Posterior vena cava (tissue), 2 donors: Measurements from ENCODE around the gene TMA16. TPM values are rescaled to one million over a fixed set of nuclear protein-coding genes. Genes with fewer than 3 reads are reported as not detected.
"Not testable (repeated sequence)": the region's sequence is repeated elsewhere in the genome, so short reads cannot be mapped to it uniquely, and the experiment has no call there.

ENCODE experiments used
- DNase-seq: peaks from one replicate; pipeline ENCODE4 v3.0.0-alpha.2; 2020; ENCODE audit warnings: low spot score
- intact Hi-C, 2 donors: fragments of 100-400 bp; cut with DNase I; formaldehyde crosslinking; loops; one replicate each; pipeline versions ENCODE4 v1.14.1 to v1.14.2; 2022 to 2023
- long read RNA-seq, 2 donors: library from polyadenylated mRNA; unstranded; transcript quantifications; one replicate each; pipeline ENCODE4 v2.0.0, GENCODE V29; 2020 to 2021
- total RNA-seq, 2 donors: library from RNA; stranded (reverse); fragmentation: NEBNext Ultra II Directional; extraction: Animal tissue kit (Norgen Biotek cat#: 25700); gene quantifications; one replicate each; pipeline ENCODE4 v1.2.1, GENCODE V29; 2021
- donor health status: DM: yes; HTN: yes; CAD: no.
- donor health status: DM: yes; HTN: yes; CAD: no.

The TMA16 gene
- total RNA-seq, result 10 to 100 TPM; 30.2 to 31.4 TPM
- long read RNA-seq, donor 1, transcript TMA16-201 (7 exons, 1,978 nt), result major isoform, 6 of 12 reads
- long read RNA-seq, donor 1, partial matches to known transcripts, result 2 of 12 reads
- long read RNA-seq, donor 1, other reads (novel, unspliced or antisense), result 3 of 12 reads
- long read RNA-seq, donor 2, transcript TMA16-201 (7 exons, 1,978 nt), result major isoform, 9 of 12 reads
- long read RNA-seq, donor 2, partial matches to known transcripts, result 2 of 12 reads
- long read RNA-seq, donor 2, other reads (novel, unspliced or antisense), result 1 of 12 reads

DNA sequence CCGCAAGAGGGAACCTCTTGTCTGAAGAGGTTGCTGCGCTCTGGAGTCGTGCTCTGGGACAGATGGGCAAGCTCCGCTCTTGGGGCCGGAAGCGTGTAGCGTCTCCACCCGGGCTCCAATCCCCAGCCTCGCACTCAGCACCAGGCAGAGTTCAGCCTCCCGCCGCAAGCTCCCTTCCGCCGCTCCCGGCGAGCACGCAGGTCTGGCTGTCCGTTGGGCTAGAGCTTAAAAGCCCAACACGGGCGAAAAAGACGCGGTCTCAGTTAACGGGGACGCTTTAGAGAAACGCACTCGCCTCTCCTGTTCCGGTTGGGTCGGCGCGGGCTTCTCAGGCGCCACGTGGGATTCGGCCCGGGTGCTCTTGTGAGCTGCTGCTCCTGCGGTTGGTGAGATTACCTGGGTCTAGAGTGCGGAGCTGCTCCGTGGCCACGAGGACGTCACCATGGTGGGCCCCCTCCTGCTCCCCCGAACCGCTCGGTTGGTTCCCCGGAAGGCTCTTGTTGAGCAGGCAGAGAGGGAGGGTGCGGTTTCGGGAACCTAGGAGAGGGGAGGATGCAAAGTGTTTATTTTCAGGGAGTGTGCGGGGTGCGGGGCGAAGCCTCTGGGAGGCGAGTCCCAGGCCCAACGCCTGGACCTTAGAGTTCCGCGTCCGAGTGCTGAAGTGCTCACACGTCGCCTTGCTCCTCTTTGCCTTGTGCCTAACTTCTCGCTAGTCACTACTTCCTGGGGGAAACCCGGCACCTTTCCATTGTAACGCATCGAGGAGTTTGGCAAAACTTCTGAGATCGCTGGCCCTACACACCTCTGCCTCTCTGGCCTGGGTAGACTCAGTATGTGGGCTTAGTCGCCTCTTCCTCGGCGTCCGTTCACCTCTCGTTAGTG lies at the start of gene TMA16:
Gene TMA16, plus strand, starts transcription at position 331 of the 882 bp plus-strand sequence. Its CDS starts 112 bp downstream, at position 443.
- DNase-seq, result peak; percentile 96
- intact Hi-C loops, result loop anchor here (2.0 to 10.0 kb wide), 3 partner anchors 48 to 1880 kb away; partner anchors contain the start of genes CPE (in 1 of the 2) and NPY1R (in 1 of the 2)

DNA sequence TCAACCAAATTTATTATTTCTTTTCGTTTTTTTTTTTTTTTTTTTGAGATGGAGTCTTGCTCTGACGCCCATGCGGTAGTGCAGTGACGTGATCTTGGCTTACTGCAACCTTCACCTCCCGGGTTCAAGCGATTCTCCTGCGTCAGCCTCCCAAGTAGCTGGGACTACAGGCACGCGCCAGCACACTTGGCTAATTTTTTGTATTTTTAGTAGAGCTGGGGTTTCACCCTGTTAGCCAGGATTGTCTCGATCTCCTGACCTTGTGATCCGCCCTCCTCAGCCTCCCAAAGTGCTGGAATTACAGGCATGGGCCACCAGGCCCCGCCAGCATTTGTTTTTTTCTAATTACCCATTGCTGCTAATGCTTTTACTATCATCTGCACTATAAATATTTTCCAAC lies 47.5 kb upstream of the TMA16 start:
- DNase-seq, result peak; percentile 85
- intact Hi-C loops, result not testable (repeated sequence)

DNA sequence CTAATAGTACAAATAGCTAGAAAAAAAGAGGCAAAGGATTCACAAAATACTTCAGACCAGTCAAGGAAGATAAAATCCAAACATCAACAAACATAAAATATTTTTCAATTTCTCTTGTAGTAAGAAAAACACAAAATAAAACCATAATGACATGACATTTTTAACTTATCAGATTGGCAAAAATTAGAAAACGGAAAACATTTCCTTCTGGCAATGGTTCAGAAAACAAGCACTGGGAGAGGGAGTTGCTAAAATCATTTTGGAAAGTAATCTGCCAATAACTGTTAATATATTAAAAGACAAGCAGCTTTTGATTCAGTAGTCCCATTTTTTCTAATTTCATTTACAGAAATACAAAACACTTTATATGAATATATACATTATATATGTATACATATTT lies 47.0 kb upstream of the TMA16 start:
- intact Hi-C loops, result no loop called here

DNA sequence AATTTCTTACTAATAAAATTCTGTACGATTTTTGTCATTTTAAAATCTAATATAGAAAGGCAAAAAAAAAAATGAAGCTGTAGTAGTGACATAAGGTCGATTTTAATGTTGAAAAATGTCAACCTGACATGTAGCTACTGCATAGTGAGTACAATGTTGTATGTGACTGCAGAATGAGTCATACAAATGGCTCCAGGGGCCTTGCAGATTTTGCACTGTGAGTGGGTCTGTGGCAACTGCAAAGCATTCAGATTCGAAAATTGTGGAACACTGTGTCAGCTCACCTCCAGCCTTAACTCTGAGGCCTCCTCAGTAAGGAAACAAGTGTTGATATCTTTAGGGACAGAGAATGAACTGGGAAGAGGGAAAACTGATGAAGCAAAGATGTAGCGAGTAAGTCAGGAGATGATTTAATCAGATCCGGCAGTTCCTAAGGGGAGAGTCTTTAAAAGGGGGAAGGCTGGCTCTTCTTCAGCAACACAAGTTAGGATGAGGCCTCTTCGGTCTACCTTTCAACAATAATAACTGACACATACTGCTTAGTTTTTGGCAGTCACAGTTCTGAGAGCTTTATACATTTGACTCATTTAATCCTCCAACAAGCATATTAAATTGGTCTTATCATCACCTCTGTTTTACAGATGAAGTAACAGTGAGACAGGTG lies 45.8 kb upstream of the TMA16 start:
- no peak for DNase-seq
- intact Hi-C loops, result no loop called here

More for the DNA sequence above, 47.0 kb upstream of the TMA16 start:
- DNase-seq, result no peak

DNA sequence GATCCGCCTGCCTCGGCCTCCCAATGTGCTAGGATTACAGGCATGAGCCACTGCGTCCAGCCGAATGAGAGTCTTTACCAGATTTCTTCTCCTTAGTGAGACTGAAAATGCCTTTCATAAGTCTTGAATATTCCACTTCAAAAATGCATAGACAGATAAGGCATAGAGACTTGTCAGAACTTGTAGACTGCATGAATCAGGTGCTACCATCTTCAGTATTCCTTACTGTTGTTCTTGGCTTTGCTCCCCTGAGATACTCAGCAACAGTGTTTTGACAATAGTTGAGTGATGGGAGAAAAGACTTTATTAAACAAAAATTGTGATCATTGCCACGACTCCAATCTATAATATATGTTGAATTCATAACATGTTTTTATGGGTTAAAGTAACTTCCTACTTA lies 31.9 kb upstream of the TMA16 start:
- DNase-seq, result no peak
- intact Hi-C loops, result no loop called here

DNA sequence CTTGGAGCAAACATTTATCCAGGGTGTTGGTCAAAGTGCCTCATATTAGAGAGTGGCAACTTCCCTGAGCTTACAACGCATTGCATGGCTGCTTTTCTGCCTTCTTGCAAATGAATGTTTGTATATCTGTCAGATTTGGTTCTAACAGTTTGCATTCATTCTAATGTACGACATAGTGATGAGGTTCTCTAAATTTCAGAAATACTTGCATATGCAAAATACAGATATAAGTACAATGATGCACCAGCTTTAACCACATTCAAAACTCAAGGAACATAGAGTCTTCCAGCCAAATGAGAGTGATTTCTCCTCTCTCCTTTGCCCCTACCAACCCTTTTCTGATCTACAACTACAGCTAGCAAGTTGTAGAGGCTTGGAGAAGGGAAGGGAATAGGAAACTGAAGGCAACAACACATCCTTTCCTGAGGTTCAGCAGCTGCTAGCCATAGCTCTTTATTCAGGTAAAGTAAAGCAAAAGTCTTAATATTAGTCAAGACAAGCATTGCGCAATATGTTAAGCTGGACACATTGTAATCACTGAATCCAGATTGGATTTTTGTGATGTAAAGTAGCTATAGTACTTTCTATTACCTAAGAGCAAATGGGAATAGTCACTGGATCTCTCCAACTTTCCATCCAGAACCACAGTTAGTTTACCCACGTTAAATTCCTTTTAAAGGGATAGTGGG lies 27.3 kb upstream of the TMA16 start:
- DNase-seq, result no peak

DNA sequence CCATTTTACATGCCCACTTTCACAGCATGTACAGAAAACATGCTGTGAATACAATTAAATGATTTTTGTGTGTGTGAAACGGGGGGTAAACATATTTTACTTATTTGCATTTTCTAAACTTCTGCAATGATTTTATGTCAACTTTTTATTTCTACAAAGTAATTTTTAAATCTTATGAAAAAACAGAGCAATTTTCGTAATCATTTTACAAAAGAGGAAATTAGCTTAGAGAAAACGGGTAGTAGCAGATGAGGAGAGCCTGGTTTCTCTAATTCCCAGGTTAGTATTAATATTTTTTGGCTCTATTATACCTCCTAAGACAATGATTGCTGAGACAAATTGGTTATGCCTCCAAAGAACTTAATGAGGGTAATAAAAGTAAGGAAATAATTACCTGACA lies 24.1 kb upstream of the TMA16 start:
- intact Hi-C loops, result no loop called here
- DNase-seq, result no peak

More for the DNA sequence above, 27.3 kb upstream of the TMA16 start:
- intact Hi-C loops, result no loop called here

DNA sequence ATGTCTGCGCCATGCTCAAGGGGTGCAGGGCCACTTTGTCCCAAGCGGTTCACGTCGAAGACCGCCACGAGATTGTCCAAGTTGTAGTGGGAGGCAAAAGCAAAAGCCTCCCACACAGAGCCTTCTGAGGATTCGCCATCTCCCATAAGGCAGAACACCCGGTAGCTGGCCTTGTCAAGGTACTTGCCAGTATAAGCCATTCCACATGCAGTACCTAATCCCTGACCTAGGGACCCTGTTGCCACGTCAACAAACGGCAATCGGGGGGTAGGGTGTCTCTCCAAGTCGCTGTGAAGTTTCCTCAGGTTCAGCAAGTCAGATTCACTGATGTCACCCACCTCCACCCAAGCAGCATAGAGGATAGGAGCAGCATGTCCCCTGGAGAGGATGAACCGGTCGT lies 21.4 kb upstream of the TMA16 start:
- intact Hi-C loops, result no loop called here
- DNase-seq, result no peak

DNA sequence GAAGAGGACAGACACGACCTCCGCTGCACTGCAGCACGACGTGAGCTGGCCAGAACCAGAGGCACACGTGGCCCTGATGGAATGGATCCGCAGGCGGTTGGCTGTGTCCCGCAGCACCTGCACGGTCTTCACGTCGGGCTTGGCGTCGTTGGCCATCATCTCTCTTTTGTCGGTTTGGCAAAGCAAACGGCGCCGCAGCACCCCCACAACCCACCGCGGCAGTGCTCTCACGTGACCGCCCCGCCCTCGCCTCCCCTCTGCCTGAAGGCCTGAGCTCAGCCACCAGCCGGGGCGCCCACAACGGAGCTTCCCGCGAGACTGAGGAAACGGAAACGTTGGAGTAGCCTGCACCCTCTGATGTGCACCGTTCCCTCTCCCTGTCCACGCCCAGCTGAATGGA lies 20.9 kb upstream of the TMA16 start, which contains the start of gene TKTL2:
Gene TKTL2, minus strand, starts transcription at position 179 of the 400 bp plus-strand sequence. Its CDS starts 20 bp downstream, at position 159.
- DNase-seq, result no peak
- intact Hi-C loops, result no loop called here

DNA sequence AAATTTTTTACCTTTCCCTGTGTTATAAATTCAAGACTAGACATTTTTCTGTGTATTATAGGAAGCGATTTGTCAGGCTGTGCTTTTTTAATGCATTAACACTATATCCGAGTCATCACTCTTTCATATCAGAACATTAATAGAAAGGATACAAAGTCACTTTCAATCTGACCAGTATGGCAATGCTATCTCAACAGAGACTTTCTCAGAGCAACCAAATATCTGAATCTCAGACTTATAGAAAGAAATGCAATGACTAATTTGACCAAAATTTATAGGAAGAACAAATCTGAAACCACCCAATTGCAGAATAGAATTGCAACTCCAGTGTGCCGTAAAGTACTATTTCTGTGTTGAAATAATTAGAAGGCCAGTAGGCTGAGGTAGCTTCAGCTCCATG lies 20.5 kb upstream of the TMA16 start:
- no peak for DNase-seq
- intact Hi-C loops, result no loop called here

DNA sequence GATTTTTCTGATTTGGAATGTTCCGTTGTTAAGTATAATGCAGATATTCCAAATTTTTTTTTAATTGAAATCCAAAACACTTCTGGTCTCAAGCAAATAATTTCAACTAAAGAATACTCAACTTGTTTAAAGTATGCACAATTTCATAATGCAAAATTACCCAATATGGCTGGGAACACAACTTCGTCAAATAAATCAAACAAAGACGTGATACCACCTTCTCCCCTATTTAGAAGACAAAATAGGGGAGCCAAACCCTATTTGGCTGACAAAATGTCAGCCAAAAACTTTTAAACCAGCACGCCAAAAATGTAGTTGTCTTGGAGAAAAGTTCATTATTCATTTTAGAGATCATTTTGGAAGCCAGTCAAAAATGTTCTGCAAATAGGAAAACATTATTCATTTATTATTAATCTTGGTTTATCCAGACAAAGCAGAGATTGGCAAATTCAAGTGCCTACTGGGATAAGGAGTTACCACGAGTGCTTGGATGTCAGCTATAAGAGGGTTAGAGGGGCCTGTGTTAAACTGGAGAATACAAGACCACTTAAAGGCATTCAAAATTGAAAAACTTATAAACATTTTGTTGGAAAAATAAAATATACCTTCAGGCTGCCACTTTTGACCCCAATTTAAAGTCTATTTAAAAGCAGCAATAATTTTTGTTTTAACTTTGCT lies 17.6 kb upstream of the TMA16 start:
- intact Hi-C loops, result no loop called here
- no peak for DNase-seq

DNA sequence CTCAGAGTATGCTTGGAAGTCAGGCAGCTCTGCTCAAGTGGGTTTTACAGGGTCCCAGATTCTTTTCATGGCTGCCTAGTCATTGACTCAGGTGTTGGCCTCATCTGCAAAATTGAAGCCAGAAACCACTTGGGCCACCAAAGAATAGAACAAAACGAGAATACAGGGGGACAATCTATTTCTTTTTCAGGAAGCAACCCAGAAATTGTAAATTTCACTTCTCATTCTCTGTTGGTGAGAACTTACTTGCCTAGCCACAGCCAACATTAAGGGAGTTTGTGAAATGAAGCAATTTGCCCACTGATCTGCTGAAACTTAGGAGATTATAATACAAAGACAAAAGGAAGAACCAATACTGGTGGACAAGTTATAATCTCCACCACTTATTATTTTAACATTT lies 12.3 kb upstream of the TMA16 start:
- intact Hi-C loops, result loop anchor here in 1 of 2 donors (10.0 kb wide), 1 partner anchor 63 kb away; no protein-coding TSS in a partner anchor

DNA sequence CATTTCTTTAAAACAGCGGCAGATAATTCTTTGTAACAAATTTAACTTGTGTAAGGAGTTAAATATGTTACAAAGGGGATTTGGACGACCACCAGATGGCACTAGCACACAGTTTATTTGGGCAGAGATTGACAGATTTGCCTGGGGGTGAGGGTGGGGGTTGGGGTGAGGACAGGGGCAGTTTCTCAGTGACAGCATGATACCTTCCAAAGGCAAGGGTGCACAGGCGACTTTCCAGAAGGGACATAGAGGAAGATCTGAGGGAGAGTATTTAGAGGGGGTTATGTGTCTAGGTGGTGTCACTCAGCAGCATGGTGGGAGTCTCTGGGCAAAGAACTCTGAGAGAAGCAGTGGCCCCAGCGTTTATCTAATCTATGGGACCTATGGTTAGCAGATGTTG lies 9.6 kb upstream of the TMA16 start:
- intact Hi-C loops, result loop anchor here in 1 of 2 donors (10.0 kb wide), 1 partner anchor 60 kb away; no protein-coding TSS in a partner anchor
- no peak for DNase-seq

More for the DNA sequence above, 12.3 kb upstream of the TMA16 start:
- DNase-seq, result no peak

DNA sequence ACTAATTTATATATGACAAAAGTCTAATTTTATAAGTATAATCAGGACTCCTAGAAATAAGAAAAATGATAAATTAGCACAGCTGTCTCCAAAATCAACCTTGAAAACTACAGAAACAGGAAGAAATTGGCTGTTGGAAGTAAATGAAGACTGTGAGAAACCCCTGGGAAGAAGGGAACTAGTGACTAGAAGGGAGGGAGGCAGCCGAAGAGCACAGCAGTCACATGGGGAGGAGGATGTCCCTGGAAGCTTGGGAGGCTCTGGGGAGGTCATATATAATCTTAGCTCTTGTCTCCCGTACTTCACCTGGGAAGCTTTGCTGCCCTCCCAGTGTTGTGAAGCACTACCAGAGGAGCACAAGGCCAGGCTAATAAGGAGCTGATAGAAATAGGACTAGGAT lies 8.9 kb upstream of the TMA16 start:
- DNase-seq, result no peak
- intact Hi-C loops, result loop anchor here in 1 of 2 donors (10.0 kb wide), 1 partner anchor 59 kb away; no protein-coding TSS in a partner anchor

DNA sequence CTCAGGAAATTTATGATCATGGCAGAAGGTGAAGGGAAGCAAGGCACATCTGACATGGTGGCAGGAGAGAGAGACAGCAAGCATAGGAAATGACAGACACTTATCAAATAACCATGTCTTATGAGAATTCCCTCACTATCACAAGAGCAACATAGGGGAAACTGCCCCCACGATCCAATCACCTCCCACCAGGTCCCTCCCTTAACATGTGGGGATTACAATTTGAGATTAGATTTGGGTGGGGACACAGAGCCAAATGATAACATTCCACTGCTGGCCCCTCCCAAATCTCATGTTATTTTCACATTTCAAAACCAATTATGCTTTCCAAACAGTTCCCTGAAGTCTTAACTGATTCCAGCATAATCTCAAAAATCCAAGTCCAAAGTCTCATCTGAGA lies 8.2 kb upstream of the TMA16 start:
- intact Hi-C loops, result loop anchor here in 1 of 2 donors (10.0 kb wide), 1 partner anchor 58 kb away; no protein-coding TSS in a partner anchor
- no peak for DNase-seq

DNA sequence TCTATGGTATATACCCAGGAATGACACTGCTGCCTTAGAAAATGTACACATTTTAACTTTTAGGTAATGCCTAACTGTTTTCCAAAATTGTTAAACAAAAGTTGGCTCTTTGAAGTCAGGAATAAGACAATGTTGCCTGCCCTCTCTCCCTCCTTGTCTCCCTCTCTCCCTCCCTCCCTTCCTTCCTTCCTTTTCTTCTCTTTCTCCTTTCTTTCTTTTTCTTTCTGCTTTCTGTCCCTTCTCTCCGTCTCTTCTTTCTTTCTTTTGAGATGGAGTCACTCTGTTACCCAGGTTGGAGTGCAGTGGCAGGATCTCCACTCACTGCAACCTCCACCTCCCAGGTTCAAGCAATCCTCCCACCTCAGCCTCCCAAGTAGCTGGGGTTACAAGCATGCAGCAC lies 4.6 kb upstream of the TMA16 start:
- intact Hi-C loops, result loop anchor here (10.0 kb wide), 3 partner anchors 55 to 1885 kb away; partner anchors contain the start of genes CPE (in 1 of the 2) and NPY1R (in 1 of the 2)
- DNase-seq, result no peak

DNA sequence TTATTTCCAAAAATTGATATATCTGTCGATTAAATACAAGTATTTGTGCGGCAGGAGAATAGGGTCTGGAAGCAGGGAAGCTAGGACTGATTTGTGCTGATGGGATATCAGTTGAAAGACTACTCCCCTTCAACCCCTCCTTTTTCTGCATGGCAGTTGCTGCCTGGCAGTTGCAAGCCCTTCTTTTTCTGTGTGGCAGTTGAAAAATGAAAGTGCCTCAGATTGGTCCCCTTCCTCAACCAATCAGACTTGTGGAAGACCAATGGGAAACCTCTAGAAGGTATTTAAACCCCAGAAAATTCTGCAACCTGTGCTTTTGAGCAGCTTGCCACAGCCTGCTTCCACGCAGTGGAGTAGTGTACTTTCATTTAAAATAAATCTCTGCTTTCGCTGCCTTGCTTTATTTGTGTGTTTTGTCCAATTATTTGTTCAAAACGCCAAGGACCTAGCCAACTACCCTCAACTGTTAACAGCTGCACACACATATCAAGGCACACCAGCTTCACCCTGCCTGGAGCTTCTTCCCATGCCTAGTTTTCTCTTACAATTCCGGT lies 1.5 kb upstream of the TMA16 start:
- DNase-seq, result no peak
- intact Hi-C loops, result loop anchor here (10.0 kb wide), 2 partner anchors 158 to 1882 kb away; partner anchors contain the start of genes CPE (in 1 of the 2) and NPY1R (in 1 of the 2)
